Erythroblast (primary cell): ENCODE results near the gene EBLN2.
"Not testable (repeated sequence)": the region's sequence is repeated elsewhere in the genome, so short reads cannot be mapped to it uniquely, and the experiment has no call there.

Experiments used
- DNase-seq, 2 experiments: peaks; one replicate each; lab custom pipeline; 2025; lab: John Stamatoyannopoulos, UW
- GATA1 ChIP-seq: IDR thresholded peaks from 2 replicates; pipeline ENCODE4 v1.6.1; 2011; ENCODE audit warnings: low read depth, mild to moderate bottlenecking, control low read depth, low read length, moderate library complexity
- POLR2A ChIP-seq: IDR thresholded peaks from 2 replicates; pipeline ENCODE4 v1.6.1; 2011; ENCODE audit warnings: mild to moderate bottlenecking, low read length

The EBLN2 gene

GRCh38 chr3:73043414-73043813 lies 18.0 kb upstream of the EBLN2 start:
- no peak for DNase-seq
- TF ChIP-seq GATA1 (no peak), POLR2A (no peak)

GRCh38 chr3:73045391-73045790 lies 16.1 kb upstream of the EBLN2 start:
- no peak for TF ChIP-seq GATA1
- TF ChIP-seq POLR2A, result no peak
- peak in 1 of 2 experiments; percentile 11 for DNase-seq

- no peak for DNase-seq
- no peak for TF ChIP-seq POLR2A
- no peak for TF ChIP-seq GATA1
These were observed 15.3 kb upstream of the EBLN2 start for GRCh38 chr3:73046195-73046594.

- no peak for DNase-seq
- no peak for TF ChIP-seq POLR2A
- no peak for TF ChIP-seq GATA1
These were observed 12.1 kb upstream of the EBLN2 start for GRCh38 chr3:73049319-73049718.

GRCh38 chr3:73052857-73053256 lies 8.6 kb upstream of the EBLN2 start:
- DNase-seq, result no peak
- TF ChIP-seq POLR2A, result no peak
- no peak for TF ChIP-seq GATA1

- TF ChIP-seq GATA1 (no peak), POLR2A (no peak)
- DNase-seq, result no peak
These were observed 5.9 kb upstream of the EBLN2 start for GRCh38 chr3:73055583-73055982.

GRCh38 chr3:73056014-73056844 lies 5.2 kb upstream of the EBLN2 start:
- TF ChIP-seq POLR2A, result no peak
- TF ChIP-seq GATA1, result no peak
- DNase-seq, result peak; percentile 35 to 50

- TF ChIP-seq POLR2A, result no peak
- TF ChIP-seq GATA1, result no peak
- DNase-seq, result no peak
These were observed 4.7 kb upstream of the EBLN2 start for GRCh38 chr3:73056845-73057150.

GRCh38 chr3:73060302-73060723 lies 1.1 kb upstream of the EBLN2 start:
- DNase-seq, result no peak
- TF ChIP-seq POLR2A (no peak), GATA1 (no peak)

- not testable (repeated sequence) for DNase-seq
These were observed 4.8 kb downstream of the EBLN2 start for GRCh38 chr3:73066243-73066642.

GRCh38 chr3:73068419-73068818 lies 7.0 kb downstream of the EBLN2 start:
- DNase-seq, result no peak
- TF ChIP-seq POLR2A (no peak), GATA1 (no peak)

- no peak for TF ChIP-seq POLR2A
- no peak for TF ChIP-seq GATA1
These were observed 7.7 kb downstream of the EBLN2 start for GRCh38 chr3:73069187-73069586.

GRCh38 chr3:73069775-73070444 lies 8.5 kb downstream of the EBLN2 start:
- no peak for DNase-seq
- no peak for TF ChIP-seq POLR2A
- no peak for TF ChIP-seq GATA1

More at GRCh38 chr3:73069187-73069586, 7.7 kb downstream of the EBLN2 start:
- DNase-seq, result no peak

- TF ChIP-seq GATA1, result no peak
- TF ChIP-seq POLR2A, result no peak
- DNase-seq, result no peak
These were observed 9.5 kb downstream of the EBLN2 start for GRCh38 chr3:73070675-73071575.

- no peak for TF ChIP-seq POLR2A
- TF ChIP-seq GATA1, result no peak
- DNase-seq, result no peak
These were observed 10.5 kb downstream of the EBLN2 start for GRCh38 chr3:73071952-73072351.
